K562 (cell line): Measurements from ENCODE around the gene GREB1. TPM values are rescaled to one million over a fixed set of nuclear protein-coding genes. Genes with fewer than 3 reads are reported as not detected.
A peak's percentile ranks its signal among the peaks of the same experiment; 100 is the strongest.

ENCODE experiments used
- DACH1 ChIP-seq: fragments of 450-650 bp; IDR thresholded peaks from 2 replicates; pipeline ENCODE4 v1.6.1; 2018; ENCODE audit not compliant: partially characterized antibody
- FOXJ2 ChIP-seq: fragments of 200-800 bp; sonication (Bioruptor generic); IDR thresholded peaks from 2 replicates; pipeline ENCODE4 v1.6.1; 2016; ENCODE audit warnings: missing genetic modification characterization, missing compliant biosample characterization
- KLF16 ChIP-seq: IDR thresholded peaks from 2 replicates; pipeline ENCODE4 v1.6.1; 2016; ENCODE audit warnings: antibody characterized with exemption
- MYC ChIP-seq, 2 experiments: fragments of 250-450 bp in 1 of 2; sonication (Bioruptor Pico) in 1 of 2; IDR thresholded peaks; 2 replicates each; pipeline versions ENCODE4 v1.5.1 to v1.6.1; 2012 to 2021; ENCODE audit warnings: low read depth in 2 of 2, borderline replicate concordance in 1 of 2, improper control_type of control experiment in 1 of 2, low read length in 1 of 2, mild to moderate bottlenecking in 1 of 2, moderate library complexity in 1 of 2
- NFYB ChIP-seq: IDR thresholded peaks from 2 replicates; pipeline ENCODE4 v1.6.1; 2011; ENCODE audit warnings: mild to moderate bottlenecking, moderate library complexity; ENCODE audit not compliant: insufficient read length; ENCODE audit errors: extremely low read depth
- NR1H2 ChIP-seq: sonication (generic); formaldehyde crosslinking; IDR thresholded peaks from 2 replicates; pipeline ENCODE4 v1.4.0; 2020; ENCODE audit warnings: mild to moderate bottlenecking, missing genetic modification reagents
- POU5F1 ChIP-seq: fragments of 150-350 bp; IDR thresholded peaks from 2 replicates; pipeline ENCODE4 v1.6.1; 2014; ENCODE audit warnings: borderline replicate concordance, low read length, low read depth, mild to moderate bottlenecking; ENCODE audit not compliant: partially characterized antibody
- RAD21 ChIP-seq, 2 experiments: fragments of 250-450 bp in 1 of 2; fragments of 450-650 bp in 1 of 2; sonication (Bioruptor Pico) in 1 of 2; formaldehyde crosslinking in 1 of 2; IDR thresholded peaks in 1 of 2; conservative IDR thresholded peaks in 1 of 2; 2 replicates each; pipeline versions ENCODE4 v1.4.0 to v1.8.0; 2020 to 2022; ENCODE audit warnings: mild to moderate bottlenecking in 2 of 2, moderate library complexity in 1 of 2
- SNIP1 ChIP-seq: fragments of 450-650 bp; IDR thresholded peaks from 2 replicates; pipeline ENCODE4 v1.7.1; 2017; ENCODE audit warnings: low read depth, mild to moderate bottlenecking
- TBL1XR1 ChIP-seq, 2 experiments: IDR thresholded peaks; 2 replicates each; pipeline ENCODE4 v1.6.1; 2012; ENCODE audit warnings: improper control_type of control experiment in 2 of 2, low read length in 2 of 2, mild to moderate bottlenecking in 1 of 2
- ZC3H11A ChIP-seq: IDR thresholded peaks from 2 replicates; pipeline ENCODE4 v1.6.1; 2012; ENCODE audit warnings: low read depth, low read length, improper control_type of control experiment
- ZNF23 ChIP-seq: fragments of 250-450 bp; sonication (Bioruptor Pico); IDR thresholded peaks from 2 replicates; pipeline ENCODE4 v1.4.0; 2020; ENCODE audit warnings: mild to moderate bottlenecking
- ZNF263 ChIP-seq: sonication (generic); formaldehyde crosslinking; IDR thresholded peaks from 2 replicates; pipeline ENCODE4 v1.8.0; 2022; ENCODE audit warnings: mild to moderate bottlenecking, missing genetic modification reagents, borderline replicate concordance
- ZNF696 ChIP-seq: fragments of 250-450 bp; sonication (Bioruptor Pico); conservative IDR thresholded peaks from 2 replicates; pipeline ENCODE4 v1.4.0; 2020; ENCODE audit warnings: mild to moderate bottlenecking, moderate library complexity
- ZNF707 ChIP-seq: fragments of 250-450 bp; sonication (Bioruptor Pico); conservative IDR thresholded peaks from 2 replicates; pipeline ENCODE4 v1.8.0; 2022; ENCODE audit warnings: inconsistent platforms, mild to moderate bottlenecking, moderate library complexity
- polyA plus RNA-seq, 8 experiments: library from polyadenylated mRNA; depleted of rRNA in 4 of 8; stranded (reverse) in 5 of 8; unstranded in 3 of 8; fragments of >200 nt; fragmentation: Nextera tagmentation in 2 of 8; fragmentation: Illumina TruSeq in 1 of 8; extraction: Ambion mirVana in 2 of 8; extraction: Trizol in 1 of 8; gene quantifications; 2 replicates each; pipeline versions ENCODE4 v1.2.1 to v1.2.3, GENCODE V29; 2011 to 2014; ENCODE audit warnings: inconsistent platforms in 1 of 8, missing spikeins in 1 of 8
- total RNA-seq, 7 experiments: library from RNA; depleted of rRNA in 6 of 7; stranded (reverse); fragments of >200 nt in 6 of 7; fragmentation: Illumina TruSeq in 2 of 7; extraction: Trizol in 2 of 7; gene quantifications; 2 replicates each; pipeline versions ENCODE4 v1.2.1 to v1.2.3, GENCODE V29; 2011 to 2021; ENCODE audit warnings: low replicate concordance in 1 of 7
- TF ChIP-seq, protein P1 (sequence below): sonication (generic); formaldehyde crosslinking; IDR thresholded peaks from 2 replicates; pipeline ENCODE4 v1.8.0; 2023; ENCODE audit warnings: mild to moderate bottlenecking, missing genetic modification reagents
- TF ChIP-seq, protein P2 (sequence below): sonication (generic); formaldehyde crosslinking; IDR thresholded peaks from 2 replicates; pipeline ENCODE4 v1.8.1; 2022; ENCODE audit warnings: missing genetic modification reagents
- TF ChIP-seq, protein P3 (sequence below): sonication (generic); formaldehyde crosslinking; IDR thresholded peaks from 2 replicates; pipeline ENCODE4 v1.9.0; 2022; ENCODE audit warnings: mild to moderate bottlenecking, missing genetic modification reagents
- TF ChIP-seq, protein P4 (sequence below), 3 experiments: IDR thresholded peaks in 2 of 3; conservative IDR thresholded peaks in 1 of 3; 2 replicates each; pipeline ENCODE4 v1.5.1; 2011 to 2012; ENCODE audit warnings: low read length in 3 of 3, mild to moderate bottlenecking in 3 of 3, control low read depth in 2 of 3, improper control_type of control experiment in 1 of 3, inconsistent platforms in 1 of 3, low read depth in 1 of 3, mixed read lengths in 1 of 3, moderate library complexity in 1 of 3; ENCODE audit not compliant: insufficient read depth in 2 of 3

The GREB1 gene
- total and polyA plus RNA-seq, 9 of the 15 experiments (the other 6 are each of a cell fraction or from before 2014, with no cell fraction given): 0.04 to 0.86 (median 0.10) TPM; not detected in 1

DNA sequence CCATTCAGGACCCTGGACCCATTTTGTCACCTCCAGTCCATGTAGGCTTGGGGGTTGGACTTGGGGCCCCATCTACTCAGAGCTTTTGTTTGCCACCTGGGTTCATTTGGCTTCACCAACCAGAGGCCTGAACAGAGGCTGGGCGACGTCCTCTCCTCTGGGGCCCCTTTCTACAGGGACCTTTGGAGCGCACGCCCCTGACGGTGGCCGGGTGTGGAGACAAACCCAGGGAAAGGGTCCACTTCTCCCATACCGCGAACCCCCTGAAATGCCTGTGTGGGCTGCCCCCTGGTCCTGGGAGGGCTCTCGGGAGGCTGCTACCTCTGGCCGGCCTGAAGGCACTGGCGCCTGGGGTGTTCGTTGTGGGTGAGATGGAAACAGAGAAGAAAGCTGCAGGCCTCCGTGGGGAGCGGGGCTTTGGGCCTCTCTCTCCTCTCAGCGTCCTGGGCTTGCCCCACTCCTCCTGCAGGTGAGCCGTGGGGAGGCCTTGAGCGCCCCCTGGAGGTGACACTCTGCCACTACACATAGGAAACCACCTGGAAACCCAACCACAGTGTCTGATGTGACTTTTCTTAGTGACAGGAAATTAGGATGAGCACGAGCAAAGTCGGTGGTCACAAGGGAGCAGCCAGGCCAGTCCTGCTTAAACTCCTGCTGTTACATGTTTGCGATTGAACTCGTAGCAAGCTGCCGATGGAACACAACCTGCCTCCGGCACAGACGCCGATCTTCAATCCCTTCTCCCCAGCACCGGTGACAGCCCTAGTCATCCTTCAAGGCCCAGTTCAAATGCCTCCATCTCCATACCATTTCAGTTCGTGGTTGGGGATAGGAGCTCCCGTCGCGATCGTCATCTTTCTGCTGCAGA, 148.1 kb downstream of the GREB1 start (continued):
- peak; percentile 30; the same call in 1 of the 2 replicates for TF ChIP-seq MYC (IDR thresholded peaks at IDR 0.05; ENCODE audit: low read depth, low read length)
- no peak for TF ChIP-seq MYC (CRISPR knock-in tag; IDR thresholded peaks at IDR 0.05; ENCODE audit: borderline replicate concordance, low read depth)
- TF ChIP-seq TBL1XR1 (IDR thresholded peaks at IDR 0.05; ENCODE audit: low read length in 2 of 2): no peak
- TF ChIP-seq ZNF707 (CRISPR knock-in tag): no peak
- TF ChIP-seq KLF16: peak; percentile 42; the same call in 1 of the 2 replicates
- TF ChIP-seq ZNF23 (CRISPR knock-in tag): no peak
- TF ChIP-seq SNIP1: no peak
- no peak for TF ChIP-seq DACH1
- TF ChIP-seq, protein P1, sequence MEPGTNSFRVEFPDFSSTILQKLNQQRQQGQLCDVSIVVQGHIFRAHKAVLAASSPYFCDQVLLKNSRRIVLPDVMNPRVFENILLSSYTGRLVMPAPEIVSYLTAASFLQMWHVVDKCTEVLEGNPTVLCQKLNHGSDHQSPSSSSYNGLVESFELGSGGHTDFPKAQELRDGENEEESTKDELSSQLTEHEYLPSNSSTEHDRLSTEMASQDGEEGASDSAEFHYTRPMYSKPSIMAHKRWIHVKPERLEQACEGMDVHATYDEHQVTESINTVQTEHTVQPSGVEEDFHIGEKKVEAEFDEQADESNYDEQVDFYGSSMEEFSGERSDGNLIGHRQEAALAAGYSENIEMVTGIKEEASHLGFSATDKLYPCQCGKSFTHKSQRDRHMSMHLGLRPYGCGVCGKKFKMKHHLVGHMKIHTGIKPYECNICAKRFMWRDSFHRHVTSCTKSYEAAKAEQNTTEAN: no peak
- TF ChIP-seq ZNF263 (CRISPR knock-in tag): no peak
- no peak for TF ChIP-seq ZC3H11A
- no peak for TF ChIP-seq NFYB
- TF ChIP-seq ZNF696 (CRISPR knock-in tag): no peak
- TF ChIP-seq, protein P2, sequence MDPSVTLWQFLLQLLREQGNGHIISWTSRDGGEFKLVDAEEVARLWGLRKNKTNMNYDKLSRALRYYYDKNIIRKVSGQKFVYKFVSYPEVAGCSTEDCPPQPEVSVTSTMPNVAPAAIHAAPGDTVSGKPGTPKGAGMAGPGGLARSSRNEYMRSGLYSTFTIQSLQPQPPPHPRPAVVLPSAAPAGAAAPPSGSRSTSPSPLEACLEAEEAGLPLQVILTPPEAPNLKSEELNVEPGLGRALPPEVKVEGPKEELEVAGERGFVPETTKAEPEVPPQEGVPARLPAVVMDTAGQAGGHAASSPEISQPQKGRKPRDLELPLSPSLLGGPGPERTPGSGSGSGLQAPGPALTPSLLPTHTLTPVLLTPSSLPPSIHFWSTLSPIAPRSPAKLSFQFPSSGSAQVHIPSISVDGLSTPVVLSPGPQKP (CRISPR knock-in tag): no peak
- no peak for TF ChIP-seq FOXJ2 (tag)
- TF ChIP-seq POU5F1: no peak
- TF ChIP-seq, protein P3, sequence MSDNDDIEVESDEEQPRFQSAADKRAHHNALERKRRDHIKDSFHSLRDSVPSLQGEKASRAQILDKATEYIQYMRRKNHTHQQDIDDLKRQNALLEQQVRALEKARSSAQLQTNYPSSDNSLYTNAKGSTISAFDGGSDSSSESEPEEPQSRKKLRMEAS (CRISPR knock-in tag): 0 out of 2 replicates have a peak, but pooled peaks have one; percentile 18
- peak; percentile 73 to 87 for TF ChIP-seq RAD21 (CRISPR knock-in tag; conservative IDR thresholded peaks at IDR 0.05 in 1 of 2, IDR thresholded peaks at IDR 0.05 in 1 of 2)
- TF ChIP-seq NR1H2: no peak
- TF ChIP-seq, protein P4, sequence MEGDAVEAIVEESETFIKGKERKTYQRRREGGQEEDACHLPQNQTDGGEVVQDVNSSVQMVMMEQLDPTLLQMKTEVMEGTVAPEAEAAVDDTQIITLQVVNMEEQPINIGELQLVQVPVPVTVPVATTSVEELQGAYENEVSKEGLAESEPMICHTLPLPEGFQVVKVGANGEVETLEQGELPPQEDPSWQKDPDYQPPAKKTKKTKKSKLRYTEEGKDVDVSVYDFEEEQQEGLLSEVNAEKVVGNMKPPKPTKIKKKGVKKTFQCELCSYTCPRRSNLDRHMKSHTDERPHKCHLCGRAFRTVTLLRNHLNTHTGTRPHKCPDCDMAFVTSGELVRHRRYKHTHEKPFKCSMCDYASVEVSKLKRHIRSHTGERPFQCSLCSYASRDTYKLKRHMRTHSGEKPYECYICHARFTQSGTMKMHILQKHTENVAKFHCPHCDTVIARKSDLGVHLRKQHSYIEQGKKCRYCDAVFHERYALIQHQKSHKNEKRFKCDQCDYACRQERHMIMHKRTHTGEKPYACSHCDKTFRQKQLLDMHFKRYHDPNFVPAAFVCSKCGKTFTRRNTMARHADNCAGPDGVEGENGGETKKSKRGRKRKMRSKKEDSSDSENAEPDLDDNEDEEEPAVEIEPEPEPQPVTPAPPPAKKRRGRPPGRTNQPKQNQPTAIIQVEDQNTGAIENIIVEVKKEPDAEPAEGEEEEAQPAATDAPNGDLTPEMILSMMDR (IDR thresholded peaks at IDR 0.05 in 2 of 3, conservative IDR thresholded peaks at IDR 0.05 in 1 of 3; ENCODE audit: insufficient read depth in 2 of 3, low read depth in 1 of 3, low read length in 3 of 3): peak; percentile 92 to 97 (median 92)
